GM21423 (cell line): ENCODE results near the gene KRT3.
"Not testable (repeated sequence)": the region's sequence is repeated elsewhere in the genome, so short reads cannot be mapped to it uniquely, and the experiment has no call there.

ENCODE experiments used
- ATAC-seq: cut with Tn5 transposase; IDR thresholded peaks from one replicate; pipeline ENCODE4 v1.9.1; 2021; ENCODE audit warnings: mild to moderate bottlenecking, moderate library complexity; ENCODE audit not compliant: unreplicated experiment

Gene KRT3

GRCh38 chr12:52766351-52767019 is 29.4 kb downstream of the KRT3 start:
- no peak for ATAC-seq

- no peak for ATAC-seq
Measured at GRCh38 chr12:52765702-52766101, 30.2 kb downstream of the KRT3 start.

GRCh38 chr12:52763991-52764390 is 31.9 kb downstream of the KRT3 start:
- ATAC-seq, result no peak

GRCh38 chr12:52763036-52763659 is 32.8 kb downstream of the KRT3 start:
- no peak for ATAC-seq

- no peak for ATAC-seq
Measured at GRCh38 chr12:52761802-52762201, 34.1 kb downstream of the KRT3 start.

DNA sequence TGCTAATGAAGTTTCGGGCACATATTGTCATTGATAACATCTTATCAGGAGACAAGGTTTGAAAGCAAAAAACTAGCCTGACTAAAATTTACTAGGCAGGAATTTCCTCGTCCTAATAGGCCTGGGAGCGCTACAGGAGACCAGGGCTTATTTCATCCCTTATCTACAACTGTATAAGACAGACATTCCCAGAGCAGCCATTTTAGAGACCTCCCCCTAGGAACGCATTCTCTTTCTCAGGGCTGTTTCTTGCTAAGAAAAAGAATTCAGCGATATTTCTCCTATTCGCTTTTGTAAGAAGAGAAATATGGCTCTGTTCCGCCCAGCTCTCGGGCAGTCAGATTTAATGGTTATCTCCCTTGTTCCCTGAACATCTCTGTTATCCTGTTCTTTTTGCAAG is 34.7 kb downstream of the KRT3 start:
- not testable (repeated sequence) for ATAC-seq

DNA sequence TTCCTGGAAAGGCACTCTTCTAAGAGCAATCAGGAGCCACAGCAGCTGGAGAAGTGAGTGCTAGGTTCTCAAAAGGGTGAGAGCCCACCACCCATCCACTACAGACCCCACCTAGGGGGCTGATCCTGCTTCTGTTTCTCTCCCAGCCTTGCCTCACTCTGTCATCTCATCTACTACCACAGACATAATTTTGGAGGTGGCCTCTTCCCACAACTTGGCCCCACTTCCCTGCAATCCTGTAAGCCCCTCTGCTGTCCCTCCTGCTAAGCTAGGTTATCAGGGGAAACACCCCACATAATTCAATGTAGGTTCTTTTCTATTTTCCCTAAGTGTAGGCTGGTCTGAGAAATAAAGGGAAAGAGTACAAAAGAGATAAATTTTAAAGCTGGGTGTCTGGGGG is 35.3 kb downstream of the KRT3 start:
- ATAC-seq, result no peak

DNA sequence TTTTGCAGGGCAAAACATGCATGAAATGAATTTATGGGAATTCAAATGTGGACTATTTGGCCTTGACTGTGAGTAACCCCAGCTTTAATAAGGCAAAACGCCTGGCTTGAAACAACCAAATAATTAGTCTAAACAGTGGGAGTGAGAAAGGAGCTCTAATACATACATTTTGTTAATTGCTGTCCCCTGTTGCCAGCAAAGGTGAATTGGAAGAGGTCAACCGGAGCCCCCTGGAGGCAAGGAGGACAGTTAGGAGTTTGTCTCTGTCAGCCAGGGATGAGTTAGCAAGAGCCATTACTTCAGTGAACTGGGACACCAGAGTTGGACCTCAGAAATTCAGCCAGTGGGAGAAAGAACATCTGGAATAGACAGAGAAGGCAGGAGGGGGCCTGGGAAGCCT is 36.2 kb downstream of the KRT3 start:
- ATAC-seq, result no peak

DNA sequence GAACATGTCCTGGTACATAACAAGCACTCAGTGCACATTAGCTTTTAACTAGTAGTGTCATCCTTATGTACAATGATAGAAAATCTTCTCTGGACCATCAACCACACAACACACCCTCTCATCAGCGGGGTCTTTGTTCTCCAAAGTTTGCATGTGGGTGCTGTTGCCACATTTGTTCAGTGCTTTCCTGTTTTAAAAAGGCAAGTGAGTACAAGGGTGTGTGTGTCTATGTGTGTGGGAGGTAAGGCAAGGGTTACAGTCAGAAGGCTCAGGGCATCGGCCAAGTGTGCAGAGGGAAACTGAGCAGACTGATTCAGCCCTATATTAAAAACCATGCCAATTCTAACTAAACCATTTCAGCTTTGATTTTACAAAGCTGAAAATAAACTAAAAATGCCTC is 36.7 kb downstream of the KRT3 start:
- ATAC-seq, result no peak

DNA sequence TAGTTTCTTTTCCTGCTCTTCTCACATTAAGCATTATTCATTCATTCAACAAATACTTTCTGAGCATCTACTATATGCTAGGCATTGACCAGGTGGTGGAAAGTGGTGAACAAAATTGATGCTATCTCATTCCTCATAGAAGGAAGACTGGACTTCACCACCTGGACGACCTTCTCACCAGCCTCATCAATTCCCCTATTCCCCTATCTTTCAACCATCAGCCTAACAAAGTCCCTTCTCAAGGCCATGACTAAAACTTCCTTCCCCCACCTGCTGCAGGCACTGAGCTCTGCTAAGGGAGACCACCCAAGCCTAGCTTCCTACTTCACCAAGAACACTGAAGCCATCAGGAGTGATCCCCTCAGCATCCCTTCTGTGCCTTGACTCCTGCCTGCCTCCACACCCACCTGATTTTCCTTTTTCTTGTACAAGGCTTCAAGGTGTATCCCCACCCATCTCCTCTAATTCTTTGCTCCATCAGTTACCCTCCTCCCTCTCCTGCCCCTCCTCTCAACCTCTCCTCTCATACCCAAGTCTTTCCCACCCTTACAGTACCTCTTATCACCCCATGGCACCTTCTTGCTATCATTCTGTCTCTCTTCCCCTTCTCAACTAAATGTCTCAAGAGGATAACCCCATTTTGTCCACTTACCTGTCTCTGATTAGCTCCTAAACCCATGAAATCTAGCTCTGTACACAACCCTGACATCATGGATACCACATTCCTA is 38.3 kb downstream of the KRT3 start:
- no peak for ATAC-seq

GRCh38 chr12:52756281-52756960 is 39.5 kb downstream of the KRT3 start:
- no peak for ATAC-seq

DNA sequence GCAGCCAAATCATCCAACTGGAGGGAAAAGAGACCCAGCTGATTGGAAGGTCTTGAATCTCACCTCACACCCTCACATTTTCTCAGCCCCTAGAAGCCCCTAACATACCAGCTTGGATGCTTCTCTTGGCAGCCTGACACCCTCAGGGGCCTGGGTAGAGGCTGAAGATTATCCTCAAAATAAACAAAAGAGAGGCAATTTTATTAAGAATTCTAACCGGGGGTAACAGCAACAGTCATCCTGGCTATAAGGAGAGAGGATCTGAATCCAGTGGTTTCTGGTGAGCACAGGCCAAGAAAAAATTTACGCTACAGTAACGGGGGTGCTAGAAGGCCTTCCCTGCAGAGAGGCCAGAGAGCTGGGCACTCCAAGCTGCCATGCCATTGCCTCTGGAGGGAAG is 40.4 kb downstream of the KRT3 start:
- ATAC-seq, result no peak

GRCh38 chr12:52754135-52754534 is 41.8 kb downstream of the KRT3 start:
- ATAC-seq, result no peak

- ATAC-seq, result no peak
Measured at GRCh38 chr12:52753283-52753682, 42.6 kb downstream of the KRT3 start.

- ATAC-seq, result no peak
Measured at GRCh38 chr12:52752516-52752915, 43.4 kb downstream of the KRT3 start.

DNA sequence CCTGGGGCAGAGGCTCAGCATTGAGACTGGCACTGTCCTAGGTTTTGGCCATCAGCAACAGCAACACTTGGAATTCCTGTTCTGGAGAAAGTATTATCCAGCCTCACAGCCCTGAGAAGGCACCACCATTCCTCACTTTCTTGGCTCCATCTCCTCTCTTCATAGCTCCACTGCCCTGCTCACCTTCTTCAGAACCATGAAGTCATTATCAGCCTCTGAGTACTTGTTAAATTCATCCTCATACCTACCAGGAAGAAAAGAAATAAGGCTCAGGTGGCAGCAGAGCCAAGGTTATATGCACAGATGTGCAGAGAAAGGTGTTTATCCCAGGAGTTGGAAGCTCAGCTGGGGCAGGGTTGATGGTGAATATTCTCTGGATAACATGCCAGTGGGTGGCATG is 44.1 kb downstream of the KRT3 start:
- no peak for ATAC-seq

DNA sequence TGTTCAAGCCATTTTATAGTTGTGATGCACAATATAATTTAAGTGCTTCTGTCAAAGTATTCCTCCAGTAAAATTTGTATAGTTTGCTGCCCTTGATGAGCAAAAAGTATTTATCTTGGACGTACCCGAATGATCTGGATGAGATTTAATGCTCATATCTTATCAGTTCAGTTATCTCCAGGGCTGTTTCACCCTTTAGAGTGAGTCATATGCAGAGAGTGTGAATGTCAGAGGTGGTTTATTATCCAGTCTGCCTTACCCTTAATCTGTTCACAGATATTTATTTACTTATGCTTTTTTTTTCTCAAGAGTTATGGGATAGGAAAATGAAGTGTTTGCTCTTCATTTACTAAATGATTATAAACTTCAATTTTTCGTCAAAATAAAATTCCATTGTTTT is 45.4 kb downstream of the KRT3 start:
- ATAC-seq, result not testable (repeated sequence)

DNA sequence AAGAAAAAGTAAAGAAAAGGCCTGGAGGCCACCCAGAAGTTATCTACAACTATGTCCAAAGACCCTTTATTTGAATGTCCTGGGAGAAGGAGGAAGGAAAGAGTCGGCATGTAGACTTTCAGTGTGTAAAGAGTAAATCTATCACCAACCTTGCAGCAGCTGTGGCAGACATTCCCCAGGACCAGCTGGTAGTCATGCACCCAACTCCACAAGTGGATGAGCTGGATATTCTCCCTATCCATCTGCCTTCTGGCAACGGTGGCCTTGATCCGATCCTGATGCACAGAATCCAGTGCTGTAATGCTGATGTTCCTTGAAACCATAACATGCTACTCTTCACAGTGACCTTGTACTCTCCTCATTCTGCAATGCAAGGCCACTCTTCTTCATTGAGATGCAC is 46.1 kb downstream of the KRT3 start:
- ATAC-seq, result no peak

GRCh38 chr12:52748578-52748977 is 47.3 kb downstream of the KRT3 start:
- ATAC-seq, result no peak

DNA sequence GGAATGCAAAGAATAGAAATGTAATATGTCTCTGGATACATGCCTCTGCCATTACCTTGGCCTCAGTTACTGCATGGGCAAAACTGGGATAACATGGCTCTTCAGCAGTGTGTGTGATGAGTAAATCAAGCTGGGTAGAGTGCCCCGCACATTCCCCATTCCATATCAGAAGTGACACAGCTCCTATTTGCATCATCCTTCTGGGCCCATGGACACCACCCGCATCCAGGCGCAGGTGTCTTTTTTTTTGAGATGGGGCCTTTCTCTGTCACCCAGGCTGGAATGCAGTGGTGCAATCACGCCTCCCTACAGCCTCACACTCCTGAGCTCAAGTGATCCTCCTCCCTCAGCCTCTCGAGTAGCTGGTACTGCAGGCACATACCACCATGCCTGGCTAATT is 50.4 kb downstream of the KRT3 start:
- no peak for ATAC-seq

- no peak for ATAC-seq
Measured at GRCh38 chr12:52744493-52745156, 51.3 kb downstream of the KRT3 start.
